GM03348 (cell line): ENCODE data around the gene MRPL23.

Experiments
- DNase-seq: peaks from one replicate; pipeline ENCODE4 v3.0.0; 2012; ENCODE audit warnings: low spot score

MRPL23 gene

DNA sequence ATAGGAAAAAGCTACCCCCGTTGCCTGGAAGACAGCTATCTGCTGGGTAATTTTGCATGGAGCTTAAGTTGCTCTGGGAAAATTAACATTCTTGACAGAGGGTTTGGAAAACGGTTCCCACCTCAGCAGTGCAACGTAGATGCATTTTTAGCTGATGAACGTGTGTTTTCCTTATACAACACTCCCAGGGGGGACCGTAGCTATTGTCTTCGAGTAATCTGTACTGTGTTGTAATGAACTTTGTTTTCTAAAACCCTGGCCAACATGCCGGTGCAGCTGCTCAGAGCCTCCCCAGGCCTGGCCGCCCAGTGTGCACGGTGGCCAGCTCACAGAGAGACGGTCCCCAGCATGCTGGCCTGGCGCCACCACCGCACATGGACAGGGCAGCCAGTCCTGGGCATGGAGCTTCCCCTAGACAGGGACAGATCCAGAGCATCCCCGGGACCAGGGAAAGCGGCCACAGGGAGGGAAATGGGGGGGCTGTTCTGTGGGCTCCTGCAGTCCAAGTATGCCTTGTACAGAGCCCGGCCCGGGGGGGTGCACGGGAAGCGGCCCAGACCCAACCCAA is 25.5 kb upstream of the MRPL23 start:
- peak; percentile 41 for DNase-seq

DNA sequence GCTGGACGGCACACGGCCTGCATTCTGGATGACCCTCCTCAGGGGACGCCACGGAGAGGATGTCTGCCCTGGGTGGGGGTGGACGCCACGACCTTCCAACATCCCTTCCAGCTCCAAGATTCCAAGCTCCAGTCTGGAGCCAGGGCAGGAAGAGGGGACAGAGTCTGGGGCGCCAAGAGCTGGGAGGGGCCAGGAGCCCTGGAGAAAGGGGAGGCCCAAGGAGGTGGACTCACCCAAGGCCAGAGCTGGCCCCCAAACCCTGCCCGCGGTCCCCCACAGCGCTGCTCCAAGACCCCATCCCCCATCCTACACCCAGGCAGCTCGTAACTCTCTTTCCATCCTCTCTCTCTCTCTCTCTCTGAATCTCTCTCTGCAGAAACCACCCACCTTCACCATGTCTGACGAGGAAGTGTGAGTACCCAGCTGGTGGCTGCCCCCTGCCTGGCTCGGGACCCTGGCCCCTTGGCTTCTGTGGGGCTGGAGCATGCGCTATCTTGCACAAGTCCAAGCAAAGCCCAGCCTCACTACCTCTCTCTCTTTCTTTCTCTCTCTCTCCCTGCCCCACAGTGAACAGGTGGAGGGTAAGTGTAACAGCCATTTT is 24.6 kb upstream of the MRPL23 start:
- no peak for DNase-seq

DNA sequence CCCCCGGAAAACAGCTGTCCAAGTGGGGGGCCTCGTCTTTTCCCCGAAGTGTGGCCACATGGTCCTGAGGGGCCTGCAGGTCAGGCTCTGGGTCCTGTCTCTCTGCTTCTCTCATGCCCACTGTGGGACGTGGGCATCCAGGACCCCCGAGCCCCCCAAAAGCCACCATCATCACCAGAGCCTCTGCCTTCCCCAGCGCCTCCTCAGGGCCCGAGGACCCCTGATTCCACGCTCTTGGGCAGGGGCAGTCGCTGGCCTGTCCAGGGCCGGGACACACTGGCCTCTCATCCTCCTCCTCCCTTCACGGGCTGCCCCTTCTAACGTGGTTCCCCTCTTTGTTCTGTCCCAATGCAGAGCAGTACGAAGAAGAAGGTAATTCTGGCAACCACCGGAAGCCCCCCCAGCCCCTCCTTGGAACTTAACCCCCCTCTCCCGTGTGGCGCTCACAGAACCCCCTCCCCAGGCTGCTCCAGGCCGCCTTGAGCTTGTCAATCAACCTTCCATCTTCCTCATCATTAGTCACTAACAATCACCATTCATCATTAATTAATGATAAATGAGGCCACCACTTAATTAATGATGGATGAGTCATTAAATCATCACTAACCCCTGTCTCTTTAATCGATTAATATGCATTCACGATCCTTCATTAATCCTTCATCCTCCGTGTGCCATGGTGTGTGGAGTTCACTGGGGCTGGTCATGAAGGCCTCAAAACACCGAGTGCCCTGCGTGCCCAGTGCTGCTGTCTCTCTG is 23.8 kb upstream of the MRPL23 start:
- no peak for DNase-seq

DNA sequence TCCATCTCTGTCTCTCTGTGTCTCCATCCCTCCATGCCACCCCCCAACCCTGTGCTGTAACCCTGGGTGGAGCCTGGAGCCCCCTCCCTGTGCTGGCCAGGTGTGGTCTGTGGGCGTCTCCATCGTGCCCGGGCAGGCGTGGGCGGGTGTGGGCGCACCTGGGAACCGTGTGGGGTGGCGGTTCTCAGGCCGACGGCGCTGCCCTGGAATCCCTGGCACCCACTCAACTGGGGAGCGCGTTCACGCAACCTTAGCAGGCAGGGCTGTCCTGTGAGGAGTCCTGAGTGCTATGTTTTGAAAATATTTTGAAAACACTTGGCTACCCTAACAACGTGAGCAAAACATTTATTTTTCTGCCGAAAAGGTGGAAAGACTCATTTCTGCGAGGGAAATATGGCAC is 23.0 kb upstream of the MRPL23 start:
- DNase-seq, result no peak

DNA sequence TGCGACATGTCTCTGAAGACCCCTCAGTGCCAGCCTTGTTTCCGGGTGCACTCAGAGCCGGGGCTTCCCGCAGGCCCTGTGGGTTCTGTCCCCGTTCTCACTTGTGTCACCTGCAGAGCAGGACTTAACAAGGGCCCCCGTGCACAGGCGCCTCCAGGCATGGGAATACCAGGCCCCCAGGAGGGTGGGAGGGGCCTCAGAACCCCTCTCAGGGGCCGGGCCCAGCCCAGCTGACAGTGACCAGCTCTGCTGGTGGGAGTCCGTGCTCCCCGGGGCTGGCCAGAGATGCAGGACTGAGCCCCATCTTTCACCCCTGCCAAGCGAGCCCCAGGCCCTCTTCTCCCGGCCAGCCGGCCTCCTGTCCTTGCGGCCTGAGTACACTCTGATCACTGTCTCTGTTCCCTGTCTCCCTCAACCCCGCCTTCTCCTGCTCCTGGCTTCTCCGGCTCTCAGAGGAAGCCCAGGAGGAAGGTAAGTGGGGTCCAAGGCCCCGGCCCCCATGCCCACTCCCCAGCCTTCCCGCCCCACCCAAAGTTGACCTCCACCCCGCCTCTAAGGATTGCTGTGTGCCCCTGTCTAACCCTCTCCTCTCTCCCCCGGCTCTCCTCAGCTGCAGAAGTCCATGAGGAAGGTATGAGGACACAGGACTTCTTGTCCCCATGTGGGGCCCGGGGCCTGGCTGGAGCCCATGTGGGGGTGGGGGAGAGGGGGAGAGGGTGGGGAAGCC is 22.3 kb upstream of the MRPL23 start:
- DNase-seq, result no peak

DNA sequence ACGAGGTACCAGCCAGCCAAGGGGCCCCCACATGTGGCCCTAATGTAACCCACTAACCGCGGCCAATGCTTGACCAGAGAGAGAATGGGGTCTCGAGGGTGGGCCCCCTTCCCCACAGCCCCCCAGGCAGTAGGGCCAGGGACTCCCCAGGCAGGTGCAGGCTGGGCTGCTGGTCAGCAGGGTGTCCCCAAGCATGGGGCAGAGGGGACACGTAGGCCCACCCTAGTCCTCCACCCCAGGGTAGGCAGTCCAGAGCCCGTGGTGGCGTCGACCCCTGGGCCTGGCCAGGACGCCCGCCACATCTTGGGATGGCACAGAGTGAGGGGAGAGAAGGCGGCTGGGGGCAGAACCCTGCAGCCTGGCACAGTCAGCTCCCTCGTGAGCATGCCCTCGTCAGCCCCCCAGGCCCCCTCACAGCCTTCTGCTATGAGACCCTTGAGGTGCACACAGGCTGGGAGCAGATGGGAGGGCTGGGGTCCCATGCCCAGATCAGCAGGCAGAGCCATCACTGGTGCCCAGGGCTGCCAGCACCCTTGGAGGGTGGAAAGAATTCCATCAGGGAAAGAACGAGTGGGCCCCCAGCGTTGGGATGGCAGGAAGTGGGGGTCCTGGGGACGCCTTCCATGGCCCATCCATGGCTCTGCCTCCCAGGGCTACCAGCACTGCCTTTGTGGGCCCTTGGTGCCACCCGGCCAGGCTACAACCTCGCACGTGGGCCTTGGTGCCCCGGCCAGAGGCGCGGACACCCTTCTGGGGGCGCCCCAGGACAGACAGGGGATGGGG is 21.6 kb upstream of the MRPL23 start:
- no peak for DNase-seq

DNA sequence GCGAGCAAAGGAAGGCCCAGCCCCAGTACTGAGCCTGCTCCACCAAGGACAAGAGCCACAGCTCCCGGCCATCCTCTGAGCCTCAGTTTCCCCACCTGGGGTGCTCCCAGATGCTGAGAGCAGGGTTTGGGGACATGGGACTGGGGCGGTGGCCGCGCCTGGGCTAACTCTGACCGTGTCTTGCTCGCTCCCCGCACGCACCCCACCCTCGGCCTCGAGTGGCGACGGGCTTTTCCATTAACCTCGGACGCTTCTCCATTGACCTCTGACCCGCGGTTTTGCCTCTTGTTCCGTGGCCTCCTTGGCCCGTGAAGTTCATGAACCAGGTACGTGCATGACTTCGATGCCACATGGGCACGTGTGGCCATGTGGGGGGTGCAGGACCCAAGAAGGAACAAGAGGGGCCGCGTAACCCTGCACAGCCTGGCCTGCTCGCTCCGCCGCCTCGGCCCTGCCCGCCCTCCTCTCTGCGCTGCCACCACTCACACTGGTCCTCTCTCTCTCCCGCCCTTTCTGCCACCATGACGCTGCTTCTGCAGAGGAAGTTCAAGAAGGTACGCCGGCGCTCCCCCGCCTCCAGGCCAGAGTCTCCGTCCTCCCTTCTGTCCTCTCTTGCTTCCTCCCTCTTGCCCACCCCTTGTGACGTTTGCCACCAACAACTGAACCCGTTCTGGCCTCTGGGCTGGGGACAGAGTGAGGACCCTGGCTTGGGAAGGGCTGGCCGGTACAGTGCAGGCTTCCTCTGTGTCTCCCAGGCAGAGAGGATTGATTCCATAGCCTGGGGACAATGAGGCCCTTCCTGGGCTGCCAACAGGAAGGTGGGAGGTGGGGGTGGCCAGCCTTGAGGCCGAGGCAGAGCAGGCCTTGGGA is 20.7 kb upstream of the MRPL23 start:
- no peak for DNase-seq

DNA sequence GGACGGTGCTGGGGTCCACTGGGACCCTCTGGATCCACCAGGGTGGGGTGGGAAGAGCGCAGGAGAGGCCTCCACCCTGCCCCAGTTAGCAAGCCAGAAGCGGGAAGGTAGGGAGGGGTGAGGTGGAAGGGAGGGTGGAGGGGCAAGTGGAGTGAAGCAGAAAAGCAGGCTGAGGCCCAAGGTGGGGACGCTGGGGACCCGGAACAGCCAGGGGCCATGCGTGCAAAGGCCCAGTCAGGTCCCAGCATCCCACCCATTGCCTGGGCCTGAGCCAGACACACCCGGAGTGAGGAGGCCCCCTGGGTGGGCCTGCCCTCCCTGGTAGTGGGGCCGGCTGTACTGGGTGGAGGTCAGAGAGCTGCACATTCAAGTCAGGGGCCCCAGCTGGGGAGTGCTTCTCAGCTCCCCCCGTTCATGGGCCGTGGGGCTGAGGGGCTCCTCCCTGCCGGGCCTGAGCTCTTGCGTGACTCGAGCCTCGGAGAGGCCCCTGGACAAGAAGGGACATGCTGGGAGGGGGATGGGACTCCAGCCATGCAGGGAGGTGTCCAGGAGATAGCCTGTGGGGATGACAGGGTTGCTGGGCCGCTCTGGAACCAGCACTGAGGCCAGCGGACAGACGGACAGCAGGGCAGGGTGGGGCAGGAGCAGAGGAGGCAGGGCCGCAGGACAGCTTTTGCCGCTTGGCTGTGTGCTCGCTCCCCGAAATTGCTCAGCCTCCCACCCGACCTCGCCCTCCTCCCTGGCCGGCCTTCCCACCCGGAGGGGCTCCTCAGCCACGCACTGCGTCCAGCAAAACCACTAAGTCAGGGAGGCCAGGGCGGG is 19.9 kb upstream of the MRPL23 start:
- peak; percentile 9 for DNase-seq

DNA sequence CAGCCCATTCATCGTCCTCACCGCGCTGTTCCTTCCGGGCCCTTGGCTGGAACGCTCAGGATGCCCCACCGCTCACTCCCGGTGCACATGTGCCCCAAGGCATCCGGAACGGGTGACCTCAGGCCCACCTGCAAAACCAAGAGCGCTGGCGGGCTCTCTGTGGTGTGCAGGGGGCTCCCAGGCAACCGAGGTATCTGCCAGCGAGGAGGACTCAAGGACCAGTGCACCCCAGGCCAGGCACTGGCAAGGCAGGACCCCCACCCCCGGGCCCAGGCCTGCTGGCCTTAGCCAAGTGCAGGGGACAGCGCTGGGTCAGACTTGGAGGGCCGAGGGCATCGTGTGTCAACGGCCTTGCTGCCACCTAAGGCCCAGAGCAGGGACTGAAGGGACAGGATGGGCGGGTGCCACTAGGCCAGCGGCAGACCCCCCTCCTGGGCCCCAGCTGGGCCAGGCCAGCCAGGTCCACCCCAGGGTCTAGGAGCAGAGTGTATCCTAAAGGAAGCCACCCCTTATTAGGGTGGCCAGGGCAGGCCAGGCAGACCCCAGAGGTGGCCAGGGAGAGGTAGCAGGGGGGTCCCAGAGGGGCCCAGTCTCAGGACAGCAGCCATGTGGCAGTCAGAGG is 19.2 kb upstream of the MRPL23 start:
- peak; percentile 8 for DNase-seq

DNA sequence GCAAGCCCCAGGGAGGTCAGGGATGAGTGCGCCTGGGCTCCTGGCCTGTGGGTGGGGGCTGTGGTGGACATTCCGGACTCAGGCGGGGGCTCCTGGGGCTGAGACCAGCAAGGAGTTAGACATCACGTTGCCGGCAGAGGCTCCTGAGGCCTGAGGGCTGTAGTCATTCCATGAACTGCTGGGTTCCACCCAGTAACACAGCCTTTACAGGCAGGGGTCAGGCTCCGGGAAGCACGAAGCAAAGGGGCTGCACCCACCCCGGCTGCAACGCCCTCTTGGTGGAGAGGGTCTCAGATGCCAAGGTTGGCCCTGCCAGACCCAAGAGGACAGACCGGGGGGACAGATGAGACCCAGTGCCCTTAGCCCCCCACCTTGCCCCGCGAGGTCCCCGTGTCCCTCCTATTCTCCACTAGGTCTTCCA is 18.7 kb upstream of the MRPL23 start:
- peak; percentile 6 for DNase-seq

DNA sequence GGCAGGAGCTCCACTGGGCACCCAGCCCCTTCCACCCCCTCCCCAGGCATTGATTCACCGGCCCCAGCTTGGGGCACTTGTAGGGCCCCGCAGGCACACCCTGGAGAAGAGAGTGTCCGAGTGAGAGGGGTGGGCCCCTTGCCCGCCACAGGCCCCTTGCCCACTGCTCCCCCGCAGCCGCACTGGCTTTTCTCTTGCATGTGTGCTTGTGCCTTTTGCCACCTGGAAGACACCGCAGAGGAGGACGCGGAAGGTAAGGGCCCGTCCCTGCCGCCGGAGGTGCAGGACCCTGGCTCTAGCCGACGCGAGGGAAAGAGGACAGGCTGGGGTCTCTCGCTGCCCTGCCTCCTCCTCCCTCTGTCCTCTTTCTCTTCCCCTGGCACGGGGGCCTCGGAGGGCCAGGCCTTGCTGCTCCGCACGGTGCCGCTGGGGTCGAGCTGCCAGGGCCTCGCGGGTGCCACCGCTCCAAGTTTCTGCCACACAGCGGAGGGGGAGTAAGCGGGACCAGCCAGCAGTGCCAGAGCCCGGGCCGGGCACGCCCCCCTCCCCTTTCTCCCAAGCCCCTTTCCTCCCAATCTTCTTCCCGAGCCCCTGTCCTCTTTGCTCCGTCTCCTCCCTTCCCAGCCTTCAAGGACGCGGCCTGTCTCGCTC is 18.1 kb upstream of the MRPL23 start:
- DNase-seq, result peak; percentile 6

DNA sequence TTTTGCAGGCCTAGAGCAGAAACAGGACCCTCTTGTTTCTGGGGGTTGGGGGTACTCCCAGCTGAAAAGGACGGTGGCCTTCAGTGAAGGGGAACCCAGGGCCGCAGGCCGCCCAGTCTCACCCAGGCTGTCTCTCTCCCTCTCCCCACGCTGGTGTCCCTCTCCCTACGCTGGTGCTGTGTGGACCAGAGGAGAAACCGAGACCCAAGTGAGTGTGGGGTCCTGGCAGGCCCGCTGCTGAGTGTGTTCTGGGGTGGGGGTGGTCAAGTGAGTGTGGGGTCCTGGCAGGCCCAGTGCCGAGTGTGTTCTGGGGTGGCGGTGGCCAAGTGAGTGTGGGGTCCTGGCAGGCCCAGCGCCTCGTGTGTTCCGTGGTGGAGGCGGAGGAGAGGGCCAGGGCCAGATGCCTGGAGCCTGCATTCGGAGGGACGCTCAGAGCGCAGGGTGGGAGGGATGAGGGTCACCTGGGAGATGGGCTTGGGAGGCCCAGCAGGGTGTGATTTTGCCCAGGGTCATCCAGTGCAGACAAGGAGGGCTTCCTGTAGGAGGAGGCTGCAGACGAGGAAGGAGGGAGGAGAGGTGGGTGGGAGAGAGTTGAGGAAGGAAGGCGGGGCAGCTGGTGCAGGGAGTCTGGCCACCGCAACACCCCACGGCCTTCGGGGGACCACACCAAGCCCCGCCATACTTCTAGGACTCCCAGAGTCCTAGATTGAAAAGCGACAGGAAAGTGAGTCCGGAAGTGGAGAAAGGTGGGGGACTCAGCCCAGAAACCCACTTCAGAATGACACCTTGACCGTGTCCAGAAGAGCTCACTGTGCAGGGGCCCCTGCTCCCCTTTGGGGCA is 17.3 kb upstream of the MRPL23 start:
- no peak for DNase-seq

DNA sequence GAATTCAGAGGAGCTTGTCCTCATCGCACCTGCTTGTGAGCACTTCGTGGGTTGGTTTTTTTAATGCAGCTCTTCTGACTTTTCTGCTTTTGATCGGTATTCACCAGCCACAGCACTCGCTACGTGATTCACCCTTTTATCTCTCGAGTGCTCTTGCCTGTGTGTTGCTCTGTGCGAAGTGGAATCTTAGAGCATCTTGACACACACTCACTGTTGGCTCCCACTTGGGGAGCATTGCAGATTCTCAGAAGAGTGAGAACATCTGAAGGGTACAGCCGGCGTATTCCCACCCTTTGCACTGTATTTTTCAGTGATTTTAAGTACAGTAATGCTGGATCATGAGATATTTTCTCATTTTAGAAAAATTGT is 16.7 kb upstream of the MRPL23 start:
- no peak for DNase-seq

DNA sequence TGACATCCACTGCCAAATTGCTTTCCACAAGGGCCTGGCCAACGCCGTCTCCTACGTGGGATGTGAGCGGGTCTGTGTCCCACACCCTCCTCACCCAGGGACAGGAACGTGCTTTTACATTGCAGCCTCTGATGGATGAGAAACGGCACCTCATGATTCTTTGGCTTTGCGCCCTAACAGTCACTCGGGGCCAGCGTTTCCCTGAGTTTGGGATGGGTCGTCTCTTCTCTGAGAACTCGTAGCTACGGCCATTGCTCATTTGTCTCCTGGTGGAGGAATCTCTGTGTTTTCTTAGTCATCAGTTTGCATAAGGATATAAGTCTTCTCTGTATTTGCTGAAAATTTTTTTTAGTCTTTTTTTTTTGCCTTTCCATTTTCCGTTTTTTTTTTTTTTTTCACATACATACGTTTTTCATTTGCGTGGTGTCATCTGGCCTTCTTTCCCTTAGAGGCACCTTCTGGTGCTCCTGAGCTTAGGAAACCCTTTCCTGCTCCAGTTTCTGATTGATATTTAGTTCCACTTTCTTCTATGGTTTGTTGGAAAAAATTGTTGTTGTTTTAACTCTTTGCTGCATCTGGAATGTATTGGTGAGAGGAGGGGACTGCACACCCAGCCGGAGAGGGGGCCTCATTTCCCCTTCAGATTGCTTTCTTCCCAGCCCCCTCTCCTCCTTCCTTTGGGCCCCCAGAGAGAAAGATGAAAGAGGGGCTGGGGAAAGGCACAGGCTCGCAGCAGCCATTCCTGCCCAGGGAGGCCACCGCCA is 15.6 kb upstream of the MRPL23 start:
- peak; percentile 23 for DNase-seq

DNA sequence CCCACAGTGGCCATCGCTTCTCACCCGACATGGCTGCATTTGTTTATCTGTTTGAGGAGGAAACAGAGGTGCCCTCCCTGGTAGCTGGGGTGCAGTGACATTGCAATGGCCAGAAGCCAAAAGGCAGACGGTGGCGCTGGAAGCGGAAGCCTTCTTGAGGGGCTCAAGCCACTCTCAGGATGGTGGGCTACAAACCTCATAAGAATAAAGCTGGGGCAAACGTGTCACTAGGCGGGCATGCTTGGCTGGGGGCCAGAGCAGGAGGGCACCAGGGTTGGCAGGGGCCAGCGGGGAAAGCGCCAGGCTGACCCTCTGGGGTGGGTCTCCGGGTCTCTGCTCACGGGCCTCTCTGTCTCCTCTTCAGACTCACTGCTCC is 15.0 kb upstream of the MRPL23 start:
- peak; percentile 13 for DNase-seq

DNA sequence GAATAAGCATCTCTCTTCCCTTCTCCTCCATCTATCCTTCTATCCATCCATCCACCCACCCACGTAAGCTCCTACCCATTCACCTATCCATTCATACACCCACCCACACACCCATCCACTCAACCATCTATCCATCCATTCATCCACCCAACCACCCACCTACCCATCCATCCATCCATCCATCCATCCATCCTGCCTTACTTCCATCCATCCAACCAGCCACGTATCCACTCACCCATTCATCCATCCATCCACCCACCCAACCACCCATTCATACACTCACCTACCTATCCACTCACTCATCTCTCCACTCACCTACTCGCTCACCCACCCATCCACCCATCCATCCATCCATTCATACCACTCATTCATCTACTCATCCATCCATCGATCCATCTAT is 14.5 kb upstream of the MRPL23 start:
- DNase-seq, result no peak

DNA sequence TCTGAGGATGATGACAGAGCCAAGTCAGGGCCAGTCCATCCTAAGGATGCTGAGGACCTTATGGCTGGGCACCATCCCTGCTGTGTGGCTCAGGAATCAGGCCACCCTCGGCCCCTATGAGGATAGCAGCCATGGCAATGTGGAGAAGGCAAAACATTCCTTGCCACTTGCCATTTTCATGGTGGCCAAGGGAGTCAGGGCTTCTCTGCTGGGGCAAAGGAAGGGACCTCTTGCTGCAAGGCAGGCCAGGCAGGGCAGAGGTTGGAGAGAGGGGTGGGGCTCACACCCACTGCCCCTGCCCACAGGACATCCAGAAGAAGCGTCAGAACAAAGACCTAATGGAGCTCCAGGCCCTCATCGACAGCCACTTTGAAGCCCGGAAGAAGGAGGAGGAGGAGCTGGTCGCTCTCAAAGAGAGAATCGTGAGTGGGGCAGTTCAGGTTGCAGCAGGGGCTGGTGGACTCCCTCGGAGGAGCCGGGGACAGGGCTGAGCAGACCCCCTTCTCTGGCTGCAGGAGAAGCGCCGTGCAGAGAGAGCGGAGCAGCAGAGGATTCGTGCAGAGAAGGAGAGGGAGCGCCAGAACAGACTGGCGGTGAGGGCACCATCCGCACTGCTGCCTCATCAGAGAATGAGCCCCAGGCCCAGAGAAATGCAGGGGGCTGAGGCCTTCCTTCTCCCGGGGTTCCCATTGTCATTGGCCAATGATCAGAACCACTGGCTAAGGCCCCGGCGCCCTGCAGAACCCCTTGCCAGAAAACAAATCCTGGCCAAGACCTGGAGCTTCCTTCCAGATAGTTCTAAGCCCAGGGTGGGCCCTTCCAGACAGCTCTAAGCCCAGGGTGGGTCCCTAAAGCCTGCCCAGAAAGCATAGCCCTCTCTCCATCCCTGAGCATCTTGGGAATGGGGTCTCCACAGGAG is 13.5 kb upstream of the MRPL23 start:
- DNase-seq, result no peak
